ENCODE results near the gene GFOD1. TPM values are rescaled to one million over a fixed set of nuclear protein-coding genes. Genes with fewer than 3 reads are reported as not detected.
A peak's percentile ranks its signal among the peaks of the same experiment; 100 is the strongest.

The GFOD1 gene
- total RNA-seq, 4 donors from 2014 or later, result 21.8 to 49.4 (median 31.1) TPM

DNA sequence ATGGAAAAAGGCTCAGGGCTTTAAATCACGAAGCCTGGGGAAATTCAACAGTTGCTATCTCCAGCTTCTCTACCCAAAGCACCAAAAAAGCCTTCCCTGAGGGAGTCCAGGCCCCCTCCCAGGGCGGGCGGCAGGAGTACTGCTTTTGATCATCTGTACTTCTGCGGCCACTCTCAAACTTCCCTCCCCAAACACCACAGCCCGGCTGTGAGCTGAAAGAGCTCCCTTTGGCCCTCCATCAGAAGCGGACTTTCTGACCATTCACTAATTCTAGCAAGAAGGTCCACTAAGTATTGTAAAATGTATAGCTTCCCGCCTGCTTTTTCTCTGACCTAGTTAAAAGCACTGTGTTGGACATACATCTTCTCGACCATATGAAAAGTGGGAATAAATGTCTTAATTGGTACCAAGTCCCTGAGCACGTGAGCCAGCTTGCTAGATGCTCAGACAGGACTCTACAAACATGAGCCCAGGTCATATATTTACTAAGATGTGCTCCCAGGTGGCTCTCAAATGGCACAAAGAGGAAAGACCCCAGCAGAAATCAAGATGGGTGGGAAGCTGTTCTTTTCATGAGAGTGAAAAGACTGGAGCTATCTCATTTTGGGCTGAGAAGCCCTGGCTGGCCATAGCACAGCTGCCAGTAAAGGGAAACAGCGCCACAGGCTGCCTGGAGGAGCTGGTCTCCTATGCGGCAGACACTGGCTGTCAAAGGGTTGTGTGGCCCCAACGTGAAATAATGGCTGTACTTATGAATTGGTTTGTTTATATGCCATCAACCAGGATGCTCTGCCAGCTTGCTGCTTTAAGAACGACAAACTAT is 58.6 kb downstream of the GFOD1 start:
- Histone ChIP-seq H3K4me3 (no peak overlapping the region), H3K4me1 (peaks cover 0 to 40% (median 19%) of the 10 kb centered on the region in 4 donors), H3K27ac (peak overlapping the region in 3 of 4 donors; percentile 26 to 49 (median 42)), H3K27me3 (no peaks in the 10 kb centered on the region), H3K9me3 (no peaks in the 10 kb centered on the region), H3K36me3 (no peaks in the 10 kb centered on the region)
- TF ChIP-seq, protein P1, sequence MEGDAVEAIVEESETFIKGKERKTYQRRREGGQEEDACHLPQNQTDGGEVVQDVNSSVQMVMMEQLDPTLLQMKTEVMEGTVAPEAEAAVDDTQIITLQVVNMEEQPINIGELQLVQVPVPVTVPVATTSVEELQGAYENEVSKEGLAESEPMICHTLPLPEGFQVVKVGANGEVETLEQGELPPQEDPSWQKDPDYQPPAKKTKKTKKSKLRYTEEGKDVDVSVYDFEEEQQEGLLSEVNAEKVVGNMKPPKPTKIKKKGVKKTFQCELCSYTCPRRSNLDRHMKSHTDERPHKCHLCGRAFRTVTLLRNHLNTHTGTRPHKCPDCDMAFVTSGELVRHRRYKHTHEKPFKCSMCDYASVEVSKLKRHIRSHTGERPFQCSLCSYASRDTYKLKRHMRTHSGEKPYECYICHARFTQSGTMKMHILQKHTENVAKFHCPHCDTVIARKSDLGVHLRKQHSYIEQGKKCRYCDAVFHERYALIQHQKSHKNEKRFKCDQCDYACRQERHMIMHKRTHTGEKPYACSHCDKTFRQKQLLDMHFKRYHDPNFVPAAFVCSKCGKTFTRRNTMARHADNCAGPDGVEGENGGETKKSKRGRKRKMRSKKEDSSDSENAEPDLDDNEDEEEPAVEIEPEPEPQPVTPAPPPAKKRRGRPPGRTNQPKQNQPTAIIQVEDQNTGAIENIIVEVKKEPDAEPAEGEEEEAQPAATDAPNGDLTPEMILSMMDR (IDR thresholded peaks at IDR 0.05), result no peak
- no peak for TF ChIP-seq EP300 (IDR thresholded peaks at IDR 0.05)
- no peak for TF ChIP-seq POLR2A (IDR thresholded peaks at IDR 0.05)
- DNase-seq (ENCODE audit: low spot score in 2 of 2), result no peak
- 63 to 76% methylated on average over 13 of the region's 13 CpGs for WGBS, 2 donors

DNA sequence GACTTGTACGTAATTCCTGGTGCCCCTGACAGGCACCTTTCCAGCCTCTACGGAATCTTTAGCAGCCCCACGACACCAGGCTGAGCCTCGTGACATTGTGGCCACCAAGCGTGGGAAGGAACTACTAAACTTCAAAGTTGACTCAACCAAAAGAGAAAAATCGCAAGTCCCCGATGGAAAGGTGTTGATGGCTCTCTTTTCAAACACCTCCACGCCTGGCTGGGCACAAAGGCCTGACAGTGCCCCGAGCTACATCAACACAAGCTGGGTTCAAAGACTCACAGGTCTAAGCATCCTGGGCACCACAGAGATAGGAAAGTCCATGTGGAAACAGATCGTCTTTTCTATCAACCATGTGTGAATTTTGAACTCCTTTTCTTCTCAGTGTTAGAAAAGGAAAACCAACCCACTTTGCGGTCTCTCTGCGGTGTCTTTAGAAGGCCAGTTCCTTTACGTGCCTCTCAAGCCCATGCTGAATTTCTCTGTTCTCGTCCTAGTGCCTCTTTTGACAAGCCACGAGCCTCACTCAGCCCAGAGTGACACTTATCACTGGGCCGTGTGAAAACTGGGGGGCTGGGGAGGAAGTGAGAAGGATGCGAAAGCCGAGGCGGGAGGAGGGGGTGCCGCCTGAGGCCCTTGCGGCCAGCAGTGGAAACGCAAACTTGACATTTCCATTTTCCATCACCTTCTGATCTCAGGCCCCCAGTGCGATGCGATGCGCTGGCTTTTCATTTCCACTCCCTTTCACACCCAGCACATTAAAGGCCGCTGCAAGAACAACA is 59.4 kb downstream of the GFOD1 start:
- H3K4me3 ChIP-seq, result no peak overlapping the region
- H3K36me3 ChIP-seq, result no peaks in the 10 kb centered on the region
- no peaks in the 10 kb centered on the region for H3K9me3 ChIP-seq
- H3K27me3 ChIP-seq, result no peaks in the 10 kb centered on the region
- WGBS, 2 donors, result 54 to 55% methylated on average over 26 of the region's 26 CpGs
- DNase-seq (ENCODE audit: low spot score in 2 of 2), result no peak
- TF ChIP-seq, protein P1 (IDR thresholded peaks at IDR 0.05), result peak in 2 of 5 experiments; percentile 6 to 27
- TF ChIP-seq EP300 (IDR thresholded peaks at IDR 0.05), result no peak
- H3K27ac ChIP-seq, result peak overlapping the region in 3 of 4 donors; percentile 29 to 49 (median 42)
- peaks cover 0 to 42% (median 21%) of the 10 kb centered on the region in 4 donors for H3K4me1 ChIP-seq

DNA sequence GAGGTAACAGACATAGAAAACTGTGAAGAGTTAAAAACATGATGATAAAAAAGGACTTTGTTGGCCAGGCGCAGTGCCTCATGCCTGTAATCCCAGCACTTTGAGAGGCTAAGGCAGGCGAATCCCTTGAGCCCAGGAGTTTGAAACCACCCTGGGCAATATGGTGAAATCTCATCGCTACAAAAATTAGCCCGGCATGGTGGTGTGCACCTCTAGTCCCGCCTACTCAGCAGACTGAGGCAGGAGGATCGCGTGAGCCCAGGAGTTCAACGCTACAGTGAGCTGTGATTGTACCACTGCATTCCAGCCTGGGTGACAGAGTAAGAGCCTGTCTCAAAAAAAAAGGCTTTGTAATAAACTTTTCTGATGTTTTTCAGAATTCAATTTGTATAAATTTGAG is 60.1 kb downstream of the GFOD1 start:
- WGBS, 2 donors, result 78 to 79% methylated on average over 8 of the region's 8 CpGs
- Histone ChIP-seq H3K27me3 (no peaks in the 10 kb centered on the region), H3K9me3 (no peaks in the 10 kb centered on the region), H3K4me3 (no peak overlapping the region), H3K27ac (peak overlapping the region in 2 of 4 donors; percentile 29 to 49), H3K36me3 (no peaks in the 10 kb centered on the region), H3K4me1 (peaks cover 0 to 45% (median 27%) of the 10 kb centered on the region in 4 donors)
- TF ChIP-seq POLR2A (IDR thresholded peaks at IDR 0.05), result no peak
- TF ChIP-seq, protein P1 (IDR thresholded peaks at IDR 0.05), result no peak
- no peak for TF ChIP-seq EP300 (IDR thresholded peaks at IDR 0.05)
- DNase-seq (ENCODE audit: low spot score in 2 of 2), result no peak

DNA sequence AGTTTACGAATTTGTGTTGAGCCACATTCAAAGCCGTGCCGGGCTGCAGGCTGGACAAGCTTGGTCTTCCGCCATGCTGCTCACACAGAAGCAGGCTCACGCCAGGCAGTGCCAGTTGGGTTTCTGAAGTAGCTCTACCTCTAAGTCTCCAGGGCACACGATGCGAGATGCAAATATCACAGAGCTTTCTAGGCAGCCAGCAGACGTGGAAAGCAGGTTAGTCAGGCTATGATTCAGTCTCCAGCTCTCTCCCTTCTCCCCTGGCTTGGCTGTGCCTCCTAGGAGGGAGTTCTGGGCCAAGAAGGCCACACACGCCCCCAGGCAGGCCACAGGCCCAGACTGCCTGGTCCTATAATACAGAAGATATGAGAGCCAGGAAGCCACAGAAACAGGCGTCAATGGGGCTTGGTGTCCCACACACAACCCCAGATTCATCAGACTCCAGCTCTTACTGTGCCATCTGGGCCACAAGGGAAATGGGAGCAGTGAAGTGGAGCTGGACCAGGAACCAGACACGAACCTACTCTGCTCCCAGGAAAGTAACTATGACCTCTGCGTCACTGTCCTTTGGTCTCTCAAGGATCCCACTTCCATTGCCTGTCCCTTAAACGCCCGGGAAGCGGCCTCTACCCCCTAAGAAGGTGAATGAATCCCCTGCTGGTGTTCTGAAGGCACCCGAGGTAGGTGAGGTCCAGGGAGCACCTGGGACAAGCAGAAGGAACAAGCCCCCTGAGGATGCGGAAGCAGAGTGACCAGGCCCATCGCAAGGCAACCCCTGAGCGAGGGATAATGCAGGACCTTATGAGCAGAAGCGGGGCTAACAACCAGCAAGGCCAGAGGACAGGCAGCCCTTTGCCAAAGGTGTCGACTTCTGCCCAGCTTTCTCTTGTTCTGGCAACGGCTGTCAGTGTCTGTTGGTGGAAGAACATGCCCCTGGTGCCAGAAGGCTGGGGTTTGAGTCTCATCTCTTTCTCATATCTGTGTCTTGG is 61.2 kb downstream of the GFOD1 start:
- Histone ChIP-seq H3K36me3 (no peaks in the 10 kb centered on the region), H3K27ac (peak overlapping the region in 2 of 4 donors; percentile 48 to 49), H3K27me3 (no peaks in the 10 kb centered on the region), H3K4me3 (no peak overlapping the region), H3K9me3 (no peaks in the 10 kb centered on the region), H3K4me1 (peaks cover 0 to 44% (median 30%) of the 10 kb centered on the region in 4 donors)
- no peak for DNase-seq (ENCODE audit: low spot score in 2 of 2)
- no peak for TF ChIP-seq POLR2A (IDR thresholded peaks at IDR 0.05)
- TF ChIP-seq EP300 (IDR thresholded peaks at IDR 0.05), result no peak
- WGBS, 2 donors, result 83 to 90% methylated on average over 22 of the region's 22 CpGs
